A172 (cell line): ENCODE data around the gene QSOX2. TPM values are rescaled to one million over a fixed set of nuclear protein-coding genes. Genes with fewer than 3 reads are reported as not detected.
"Not testable (repeated sequence)": the region's sequence is repeated elsewhere in the genome, so short reads cannot be mapped to it uniquely, and the experiment has no call there.

Source experiments
- DNase-seq: peaks from one replicate; pipeline ENCODE4 v3.0.0-alpha.2; 2015; ENCODE audit warnings: low spot score
- total RNA-seq: library from RNA; depleted of rRNA; stranded (reverse); fragments of >200 nt; shearing (Covaris generic); gene quantifications from 2 replicates; pipeline ENCODE4 v1.2.3, GENCODE V29; 2014

The QSOX2 gene
- total RNA-seq, 1 experiment from 2014 or later = 39.7 TPM

DNA sequence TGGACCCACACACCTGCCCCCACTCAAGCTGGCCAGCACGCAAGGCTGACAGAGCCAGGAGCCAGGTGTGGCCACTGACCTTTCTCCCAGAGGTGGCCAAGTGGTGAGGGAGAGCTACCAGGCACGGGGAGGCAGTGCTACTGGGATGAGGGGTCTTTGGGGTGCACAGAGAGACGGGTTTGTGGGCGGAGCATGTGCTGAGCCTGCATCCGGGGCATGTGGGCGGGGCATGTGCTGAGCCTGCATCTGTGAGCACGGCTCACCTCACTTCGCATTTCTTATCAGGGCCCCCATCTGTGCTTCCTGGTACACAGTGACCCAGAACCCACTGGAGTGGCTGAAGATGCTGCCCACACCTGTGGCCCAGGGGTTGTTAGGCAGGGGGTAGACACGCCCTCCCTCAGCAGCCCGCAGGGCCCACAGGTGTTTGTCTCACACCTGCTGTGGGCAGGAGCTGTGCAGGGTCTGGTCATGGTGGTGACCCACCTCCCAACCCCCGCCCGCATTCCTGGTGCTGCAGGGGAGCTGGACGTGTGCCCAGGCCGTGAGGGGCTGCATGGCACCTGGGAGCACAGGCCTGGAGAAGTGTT lies 36.8 kb upstream of the QSOX2 start:
- DNase-seq = no peak

DNA sequence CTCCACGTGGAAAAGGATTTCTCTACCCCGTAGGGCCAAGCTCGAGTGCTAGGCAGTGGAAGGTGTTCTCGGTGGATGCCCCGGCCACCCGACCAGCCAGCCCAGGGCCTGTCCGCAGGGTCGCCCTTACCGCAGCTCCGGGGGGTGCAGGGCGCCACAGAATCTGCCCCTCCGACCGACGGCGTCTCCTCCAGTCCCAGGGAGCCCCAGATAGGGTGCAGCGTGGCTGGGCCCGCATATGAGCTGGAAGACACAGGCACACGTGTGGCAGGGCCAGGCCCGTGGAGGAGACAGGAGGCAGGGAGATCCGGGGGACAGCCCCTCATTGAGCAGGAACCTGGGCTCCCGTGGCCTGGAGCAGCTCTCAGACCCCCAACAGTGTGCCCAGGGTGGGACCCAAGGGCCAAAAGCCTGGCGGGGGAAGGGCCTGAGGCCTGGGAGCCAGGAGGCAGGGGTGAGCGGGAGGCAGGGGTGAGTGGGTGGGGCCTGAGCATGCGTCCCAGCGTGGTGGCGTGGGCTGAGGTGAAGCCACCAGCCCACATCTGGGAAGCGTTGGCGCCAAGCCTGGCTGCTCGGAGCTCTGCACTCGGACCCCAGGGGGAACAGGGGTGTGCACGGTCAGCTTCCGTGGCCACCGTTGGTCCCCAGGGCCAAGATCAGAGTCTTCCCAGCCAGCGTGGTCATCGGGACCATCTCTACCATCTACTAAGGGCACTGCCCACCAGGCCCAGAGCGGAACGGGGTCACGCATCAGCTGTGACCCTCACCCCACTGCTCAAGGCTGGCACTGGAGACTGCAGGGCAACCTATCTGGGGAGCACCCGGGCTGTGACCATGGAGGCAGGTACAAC lies 36.0 kb upstream of the QSOX2 start:
- no peak for DNase-seq

DNA sequence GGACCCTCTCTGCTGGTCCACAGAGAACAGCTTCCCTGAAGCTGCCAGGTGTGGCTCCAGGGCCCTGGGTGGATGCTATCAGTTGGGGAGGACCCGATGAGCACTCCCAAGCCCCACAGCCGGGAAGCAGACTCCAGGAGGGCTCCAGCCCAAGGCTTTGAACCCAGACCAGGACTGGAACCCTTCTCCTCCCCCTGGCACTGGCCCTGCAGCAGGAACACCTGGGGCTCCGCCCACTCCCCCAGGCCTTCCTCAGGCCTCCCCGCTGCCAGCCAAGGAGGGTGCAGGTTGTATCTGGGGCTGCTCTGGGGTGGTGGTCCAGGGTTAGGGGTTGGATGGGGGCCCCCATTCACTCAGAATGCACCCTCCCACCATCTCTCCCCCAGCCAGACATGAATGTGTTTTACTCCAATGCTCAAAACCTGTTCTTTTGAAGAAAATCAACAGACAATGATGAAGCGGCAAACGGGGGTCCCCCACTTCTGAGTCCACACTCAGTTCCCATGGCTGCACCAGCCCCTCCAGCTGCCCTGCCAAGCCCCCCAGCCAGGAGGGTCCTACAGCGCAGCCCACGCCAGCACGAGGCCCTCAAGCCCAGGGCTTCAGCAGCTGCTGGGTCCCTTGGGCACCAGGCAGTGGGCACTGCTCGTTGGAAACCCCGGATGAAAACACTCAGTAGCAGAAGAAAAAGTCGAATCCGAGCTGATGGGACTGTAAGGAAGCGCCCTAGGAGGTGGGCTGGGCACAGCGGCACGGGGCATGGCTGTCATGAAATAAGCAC lies 35.1 kb upstream of the QSOX2 start:
- no peak for DNase-seq

DNA sequence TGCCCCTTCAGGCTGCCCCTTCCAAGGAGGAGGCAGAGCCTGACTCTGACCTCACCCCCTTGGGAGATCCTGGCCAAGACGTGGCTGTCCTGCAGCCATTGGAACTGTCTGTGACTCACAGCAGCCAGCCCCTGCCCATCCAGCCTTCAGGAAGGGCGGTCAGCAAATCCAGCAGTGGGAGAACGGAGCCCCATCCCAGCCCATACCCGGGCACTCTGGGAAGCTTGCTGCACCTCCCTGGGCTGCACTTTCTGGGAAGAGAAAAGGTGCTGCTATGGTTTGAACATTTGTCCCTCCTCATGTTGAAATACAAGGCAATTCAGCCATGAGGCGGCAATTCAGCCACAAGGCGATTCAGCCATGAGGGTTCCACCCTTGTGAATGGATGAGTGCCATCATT lies 33.9 kb upstream of the QSOX2 start:
- DNase-seq = no peak

DNA sequence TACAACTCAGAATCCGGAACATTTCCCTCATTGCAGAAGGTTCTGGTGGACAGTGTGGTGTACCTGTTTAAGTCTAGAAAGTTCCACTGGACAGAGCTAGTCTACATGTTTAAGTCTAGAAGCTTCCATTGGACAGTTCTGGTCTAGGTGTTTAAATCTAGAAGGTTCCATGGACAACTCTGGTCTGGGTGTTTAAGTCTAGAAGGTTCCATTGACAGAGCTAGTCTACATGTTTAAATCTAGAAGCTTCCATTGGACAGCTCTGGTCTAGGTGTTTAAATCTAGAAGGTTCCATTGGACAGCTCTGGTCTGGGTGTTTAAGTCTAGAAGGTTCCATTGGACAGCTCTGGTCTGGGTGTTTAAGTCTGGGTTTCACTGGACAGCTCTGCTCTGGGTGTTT lies 33.3 kb upstream of the QSOX2 start:
- no peak for DNase-seq

DNA sequence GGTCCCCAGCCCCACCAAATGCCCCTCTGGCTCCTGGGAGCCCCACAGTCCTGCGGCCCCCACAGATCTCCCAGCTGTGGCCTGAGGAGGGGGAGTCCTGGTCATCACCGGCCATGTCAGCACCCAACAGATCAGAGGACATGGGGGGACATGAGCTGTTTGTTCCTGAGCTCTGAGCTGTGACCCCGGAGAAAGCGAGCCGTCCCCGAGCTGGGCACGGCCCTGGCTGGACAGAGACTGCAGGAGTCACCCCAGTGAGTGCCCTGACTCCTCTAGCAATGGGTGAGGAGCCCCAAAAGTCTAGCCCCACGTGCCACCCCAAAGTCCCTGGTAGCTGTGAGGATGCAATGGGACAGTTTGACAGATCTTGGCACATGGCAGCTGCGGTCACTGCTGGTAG lies 32.6 kb upstream of the QSOX2 start:
- no peak for DNase-seq

DNA sequence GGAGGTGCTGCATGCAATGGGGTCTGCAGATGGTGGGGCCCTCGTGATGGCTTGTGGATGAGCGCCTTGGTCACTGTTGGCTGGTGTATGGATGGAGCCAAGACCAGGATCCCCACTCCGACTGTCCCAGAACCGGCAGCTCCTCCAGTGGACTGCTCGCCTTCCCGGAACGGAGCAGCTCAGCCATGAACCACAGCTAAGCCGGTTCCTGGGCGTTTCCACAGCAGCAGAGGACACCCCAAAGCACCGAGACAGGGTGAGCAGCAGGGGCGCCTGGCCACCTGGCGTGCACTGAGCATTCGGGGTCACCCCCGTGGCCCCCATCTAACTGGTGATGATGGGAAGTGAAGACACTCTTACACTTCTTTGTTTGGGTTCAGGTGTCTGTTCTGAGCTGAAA lies 32.1 kb upstream of the QSOX2 start:
- DNase-seq = no peak

DNA sequence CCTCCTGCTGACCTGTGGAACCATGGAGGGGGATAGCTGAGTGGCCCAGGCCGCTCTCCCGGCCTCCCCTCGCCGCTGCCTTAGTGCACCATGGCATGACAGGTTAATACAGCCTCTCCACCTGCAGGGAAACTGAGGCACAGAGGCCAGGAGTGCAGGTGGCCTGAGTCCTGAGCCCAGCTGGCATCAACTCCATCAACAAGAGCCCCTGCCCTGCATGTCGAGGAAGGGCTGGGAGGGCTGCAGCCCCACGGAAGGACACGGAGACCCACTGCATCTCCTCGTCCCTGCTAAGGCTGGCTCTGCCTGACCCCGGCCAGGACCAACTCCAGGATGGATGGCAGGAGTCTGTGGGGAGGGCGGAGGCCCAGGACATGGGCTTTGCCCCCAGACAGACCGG lies 31.1 kb upstream of the QSOX2 start:
- no peak for DNase-seq

DNA sequence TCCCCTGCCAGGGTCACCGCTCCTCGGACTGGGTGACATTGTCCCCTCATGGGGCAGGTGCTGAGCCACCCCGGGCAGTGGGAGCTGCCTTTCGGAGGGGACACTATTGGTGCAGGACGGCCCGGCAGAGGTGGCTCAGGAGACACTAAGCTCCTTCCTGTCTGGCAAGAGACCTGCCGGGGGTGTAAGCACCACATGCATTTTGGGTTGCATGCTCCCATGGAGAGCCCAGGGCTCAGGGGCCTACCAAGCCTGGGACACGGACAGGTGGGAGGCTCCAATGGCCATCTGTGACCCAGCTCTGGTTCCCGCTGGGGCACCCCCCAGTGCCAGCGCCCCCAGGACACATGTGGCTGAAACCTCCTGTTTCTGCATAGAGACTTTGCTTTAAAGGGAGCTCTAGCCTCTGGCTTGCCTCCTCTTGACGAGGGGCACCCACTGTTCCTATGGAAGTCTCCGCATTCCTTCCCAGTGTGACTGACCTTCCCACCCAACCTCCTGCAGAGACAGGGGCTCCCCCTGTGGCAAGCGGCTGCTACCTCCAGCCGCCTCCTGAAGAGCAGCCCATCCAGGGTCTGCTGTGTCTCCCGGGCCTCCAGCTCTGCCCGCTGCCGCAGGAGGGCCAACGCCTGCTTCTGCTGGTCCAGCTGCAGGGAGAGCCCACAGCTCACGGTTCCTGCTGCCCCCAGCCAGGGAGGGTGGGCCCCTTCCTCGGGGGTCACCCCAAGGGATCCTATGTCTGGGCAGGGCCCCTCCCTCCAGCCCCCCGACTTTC lies 30.2 kb upstream of the QSOX2 start:
- DNase-seq = no peak

DNA sequence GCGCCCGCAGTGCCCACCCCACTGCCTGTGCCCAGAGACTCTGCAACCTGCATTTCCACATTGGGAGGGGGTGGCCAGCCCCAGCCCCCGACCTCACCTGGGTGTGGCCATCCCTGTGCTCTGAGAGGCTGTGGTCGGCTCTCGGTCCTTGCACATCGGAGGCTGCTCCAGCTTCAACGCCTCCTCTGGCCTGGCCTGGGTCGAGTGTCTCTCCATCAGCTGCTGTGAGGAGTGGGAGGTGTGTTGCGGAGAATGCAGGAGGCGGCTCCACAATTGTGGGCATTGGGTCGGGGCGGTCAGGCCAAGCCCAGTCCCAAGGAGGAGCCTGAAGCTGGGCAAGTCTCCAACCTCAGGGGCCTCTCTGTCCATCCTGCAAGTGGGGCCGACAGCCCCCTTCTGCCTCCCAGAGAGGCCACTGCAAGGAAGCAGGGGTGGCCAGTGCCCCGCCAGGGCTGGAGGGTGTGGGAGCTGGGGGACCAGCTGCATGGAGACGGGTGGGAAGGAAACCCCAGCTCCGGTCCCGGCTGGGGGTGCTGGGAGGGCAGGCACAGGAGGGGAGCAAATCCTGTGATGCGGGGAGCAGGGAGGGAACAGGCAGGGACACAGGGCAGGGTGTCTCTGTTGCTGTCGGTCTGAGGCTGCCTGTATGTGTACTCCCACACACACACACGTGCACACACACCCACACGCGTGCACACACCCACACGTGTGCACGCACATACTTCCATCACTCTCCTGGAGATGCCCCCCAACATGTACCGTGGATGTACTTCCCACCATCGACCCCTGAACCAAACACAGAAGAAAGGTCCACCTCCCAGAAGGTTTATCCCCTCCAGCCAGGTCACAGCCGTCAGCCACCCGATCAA lies 29.4 kb upstream of the QSOX2 start:
- no peak for DNase-seq

DNA sequence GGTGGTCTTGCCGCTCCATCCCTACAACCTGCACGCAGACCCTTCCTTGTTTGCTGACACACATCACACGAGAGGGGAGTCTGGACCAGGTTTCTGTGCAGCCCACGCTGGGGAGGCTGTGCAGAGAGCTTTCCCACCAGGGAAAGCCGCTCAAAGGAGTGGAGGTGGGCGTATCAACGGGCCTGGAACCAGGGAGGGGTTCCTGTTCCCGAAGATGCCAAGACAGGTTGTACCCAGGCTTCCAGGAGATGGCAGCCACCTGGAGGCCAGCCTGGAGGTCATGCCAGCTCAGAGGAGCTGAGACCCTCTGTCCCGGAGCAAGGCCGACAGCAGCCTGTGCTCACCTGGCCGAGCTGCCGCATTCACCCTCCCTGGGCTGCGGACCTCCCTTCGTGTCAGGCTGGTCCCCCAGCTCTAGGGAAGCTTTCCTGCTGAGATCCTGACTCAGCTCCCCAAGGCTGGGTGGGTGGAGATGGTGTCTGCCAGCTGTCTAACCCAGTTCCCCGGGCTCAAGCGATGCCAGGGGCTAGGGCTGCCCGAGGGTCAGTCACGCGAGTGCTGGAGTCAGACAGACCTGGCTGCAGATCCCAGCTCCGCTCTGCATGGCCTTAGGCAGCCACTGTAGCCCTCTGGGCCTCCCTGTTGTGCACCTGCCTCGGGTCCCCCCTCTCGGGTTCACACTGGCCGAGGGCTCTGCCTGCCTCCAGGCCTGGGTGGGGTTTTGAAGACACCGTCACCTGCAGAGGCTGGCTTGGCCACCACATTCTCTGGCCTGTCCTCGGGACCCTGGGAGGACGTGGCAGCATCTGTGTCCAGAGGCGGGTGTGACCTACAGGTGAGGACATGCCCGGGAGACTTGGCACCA lies 28.5 kb upstream of the QSOX2 start:
- no peak for DNase-seq

DNA sequence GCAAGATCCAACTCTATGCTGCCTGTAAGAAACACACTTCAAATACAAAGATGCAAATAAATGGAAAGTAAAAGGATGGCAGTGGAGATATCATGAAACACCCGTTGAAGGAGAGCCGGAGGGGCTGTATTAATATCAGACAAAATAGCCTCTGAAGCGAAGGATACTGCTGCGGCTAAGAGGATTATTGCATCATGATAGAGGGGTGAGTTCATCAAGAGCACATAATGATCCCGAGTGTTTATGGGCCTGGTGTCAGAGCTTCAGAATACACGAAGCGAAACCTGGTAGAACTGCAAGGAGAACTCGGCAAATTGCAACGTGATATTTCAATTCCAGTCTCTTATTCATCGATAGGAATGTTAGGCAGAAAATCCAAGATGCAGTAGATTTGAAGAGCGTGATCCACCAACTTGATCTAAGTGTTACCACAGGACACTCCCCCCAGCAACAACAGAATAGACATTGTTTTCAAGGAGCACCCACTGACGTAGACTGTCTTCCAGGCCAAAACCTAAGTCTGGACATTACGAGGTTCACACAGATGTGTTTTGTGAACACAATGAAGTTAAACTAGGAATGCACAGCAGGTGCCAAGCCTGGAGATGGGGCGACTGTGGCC lies 27.7 kb upstream of the QSOX2 start:
- no peak for DNase-seq

DNA sequence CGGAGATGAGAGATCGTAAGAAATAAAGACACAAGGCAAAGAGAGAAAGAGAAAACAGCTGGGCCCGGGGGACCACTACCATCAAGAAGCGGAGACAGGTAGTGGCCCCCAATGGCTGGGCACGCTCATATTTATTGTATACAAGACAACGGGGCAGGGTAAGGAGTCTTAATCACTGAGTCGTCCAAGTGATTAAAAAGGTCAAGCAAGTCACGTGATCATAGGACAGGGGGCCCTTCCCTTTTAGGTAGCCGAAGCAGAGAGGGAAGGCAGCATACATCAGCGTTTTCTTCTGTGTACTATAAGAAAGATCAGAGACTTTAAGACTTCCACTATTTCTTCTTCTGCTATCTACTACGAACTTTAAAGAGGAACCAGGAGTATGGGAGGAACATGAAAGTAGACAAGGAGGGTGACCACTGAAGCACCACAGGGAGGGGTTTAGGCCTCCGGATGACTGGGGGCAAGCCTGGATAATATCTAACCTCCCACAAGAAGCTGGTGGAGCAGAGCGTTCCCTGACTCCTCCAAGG lies 24.6 kb upstream of the QSOX2 start:
- no peak for DNase-seq

DNA sequence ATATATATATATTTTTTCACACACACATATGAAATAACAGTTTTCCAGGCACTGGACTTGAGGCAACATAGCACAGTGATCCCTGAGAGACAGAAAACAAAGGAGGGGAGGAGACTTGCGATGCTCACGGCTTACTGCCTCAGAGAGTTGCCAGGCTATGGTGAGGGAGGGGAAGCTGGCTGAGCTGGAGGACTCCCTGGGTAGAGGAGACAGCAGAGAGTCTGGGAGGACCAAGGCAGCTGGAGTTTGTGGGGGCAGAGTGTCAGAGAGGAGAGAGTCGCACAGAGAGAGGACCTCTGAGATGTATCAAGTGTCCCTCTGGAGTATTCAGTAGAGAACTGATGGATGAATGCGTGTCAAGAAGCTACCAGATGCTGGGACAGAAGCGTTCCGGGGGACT lies 23.1 kb upstream of the QSOX2 start:
- no peak for DNase-seq

DNA sequence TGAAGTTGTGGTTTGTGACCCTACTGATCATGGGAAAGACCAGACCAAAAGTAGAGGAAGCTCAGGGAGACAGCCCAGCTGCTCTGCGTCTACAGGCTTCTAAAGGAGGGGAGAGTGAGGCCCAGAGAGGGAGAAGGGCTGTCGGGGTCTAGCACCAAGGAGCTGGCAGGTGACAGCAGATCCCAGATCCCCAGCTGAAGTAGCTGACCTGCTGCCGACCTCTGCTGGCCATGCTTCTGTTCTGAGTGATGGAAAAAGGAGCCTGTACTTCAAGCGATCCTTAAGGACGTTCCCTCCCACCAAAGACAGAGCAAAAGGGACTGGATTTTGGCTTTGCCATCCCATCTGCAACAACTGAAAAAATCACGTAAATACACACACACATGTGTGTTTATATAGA lies 22.7 kb upstream of the QSOX2 start:
- DNase-seq = no peak

DNA sequence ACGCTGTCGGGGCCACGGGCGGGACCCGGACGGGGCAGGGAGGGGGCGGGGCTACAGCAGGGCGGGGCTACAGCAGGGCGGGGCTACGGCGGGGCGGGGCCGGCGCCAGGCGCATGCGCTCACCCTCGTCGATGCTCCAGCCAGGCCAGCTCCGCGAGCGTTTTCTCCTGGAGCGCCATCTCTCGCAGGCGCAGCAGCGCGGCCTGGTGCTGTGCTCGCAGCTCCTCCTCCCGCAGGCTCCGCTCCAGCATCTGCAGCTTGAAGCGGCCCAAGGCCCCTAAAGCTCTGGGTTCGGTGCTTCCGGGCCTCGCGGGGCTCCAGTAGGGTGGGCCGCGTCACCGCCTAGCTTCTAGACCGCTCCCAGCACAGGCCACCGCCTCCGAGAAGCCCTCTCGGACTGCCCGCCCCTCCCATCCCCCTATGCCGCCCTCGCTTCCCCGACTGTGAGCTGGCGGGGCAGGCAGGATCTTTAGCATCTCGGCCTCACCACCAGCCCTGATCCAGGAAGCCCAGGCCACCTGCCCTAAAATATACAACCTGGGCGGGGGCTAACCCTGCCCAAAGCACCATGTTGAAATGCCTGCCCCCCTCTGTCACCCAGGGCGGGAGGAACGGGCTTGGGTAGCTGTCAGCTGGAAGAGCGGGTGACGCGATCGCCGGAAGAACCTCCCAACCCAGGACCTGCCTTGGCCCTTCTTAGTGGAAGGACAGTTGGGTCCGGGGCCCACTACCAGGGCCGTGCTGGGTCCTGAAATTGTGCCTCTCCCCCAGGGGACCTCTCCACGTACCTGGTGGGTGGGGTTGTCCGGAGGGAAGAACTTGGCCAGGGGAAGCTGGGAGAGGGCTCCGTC lies 21.9 kb upstream of the QSOX2 start:
- DNase-seq = peak; percentile 83

DNA sequence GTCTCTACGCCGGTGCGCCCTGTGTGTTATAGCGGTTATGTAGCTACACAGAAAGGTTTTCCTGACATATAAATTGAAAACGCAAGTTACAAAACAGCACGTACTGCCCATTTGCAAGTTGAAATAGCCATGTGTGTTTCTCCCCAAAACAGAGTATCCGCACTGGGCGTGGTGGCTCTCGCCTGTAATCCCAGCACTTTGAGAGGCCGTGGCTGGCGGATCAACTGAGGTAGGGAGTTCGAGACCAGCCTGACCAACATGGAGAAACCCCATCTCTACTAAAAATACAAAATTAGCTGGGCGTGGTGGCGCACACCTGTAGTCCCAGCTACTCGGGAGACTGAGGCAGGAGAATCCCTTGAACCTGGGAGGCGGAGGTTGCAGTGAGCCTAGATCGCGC lies 21.0 kb upstream of the QSOX2 start:
- not testable (repeated sequence) for DNase-seq

DNA sequence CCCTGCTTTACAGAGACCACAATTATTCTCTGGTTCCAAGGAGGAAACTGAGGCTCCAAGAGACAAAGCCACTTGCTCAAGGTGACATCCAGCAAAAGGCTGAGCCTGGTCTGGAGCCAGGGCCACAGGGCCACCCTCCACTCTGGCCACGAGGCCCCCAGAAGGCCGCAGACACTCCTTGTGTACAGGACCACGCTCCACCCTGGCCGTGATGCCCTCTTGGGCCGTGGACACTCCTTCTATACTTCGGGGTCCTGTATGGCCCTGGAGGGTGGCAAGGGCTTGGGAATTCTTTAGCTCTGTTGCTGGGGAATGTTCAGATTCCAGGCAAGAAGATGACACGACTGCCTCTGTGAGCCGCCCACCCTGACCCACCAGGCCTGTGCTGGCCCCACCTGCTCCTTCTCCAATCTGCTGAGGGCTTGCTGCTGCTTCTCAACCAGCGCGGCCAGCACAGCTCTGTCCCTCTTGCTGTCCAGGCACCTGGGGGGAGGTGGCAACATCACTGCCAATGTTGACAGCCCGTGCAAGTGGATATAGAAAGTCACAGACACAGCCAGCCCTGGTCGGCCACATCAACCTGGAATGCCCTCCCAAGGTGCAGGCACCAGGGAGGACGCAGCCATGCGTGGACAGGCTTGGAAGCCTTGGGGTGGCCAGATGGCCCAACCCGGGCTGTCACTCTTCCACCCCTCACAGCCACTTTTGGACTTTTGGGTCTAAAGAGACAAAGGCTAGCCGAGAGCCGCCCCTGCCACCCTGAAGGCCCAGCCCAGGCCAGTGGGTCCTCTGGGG lies 20.1 kb upstream of the QSOX2 start:
- DNase-seq = no peak
